HG03097 (cell line): ENCODE data around the gene ZNF69.
A peak's percentile ranks its signal among the peaks of the same experiment; 100 is the strongest.
"Not testable (repeated sequence)": the region's sequence is repeated elsewhere in the genome, so short reads cannot be mapped to it uniquely, and the experiment has no call there.

ENCODE experiments used
- ATAC-seq: cut with Tn5 transposase; IDR thresholded peaks from one replicate; pipeline ENCODE4 v1.9.1; 2021; ENCODE audit not compliant: unreplicated experiment, low FRiP score

The ZNF69 gene

DNA sequence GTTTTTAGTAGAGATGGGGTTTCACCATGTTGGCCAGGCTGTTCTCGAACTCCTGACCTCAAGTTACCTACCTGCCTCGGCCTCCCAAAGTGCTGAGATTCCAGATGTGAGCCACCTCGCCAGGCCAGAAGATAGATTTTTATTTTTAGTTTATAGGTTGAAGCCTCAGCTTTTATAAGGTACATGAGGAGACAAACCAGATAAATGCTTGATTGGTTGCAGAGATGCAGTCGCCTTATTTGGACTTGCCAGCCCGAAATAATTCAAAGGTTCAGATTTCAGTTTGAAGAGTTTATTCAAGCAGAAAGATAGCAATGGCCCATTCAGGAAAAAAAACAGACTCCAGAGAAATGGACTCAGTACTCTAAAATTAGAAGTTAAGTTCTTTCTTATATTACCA, 3.1 kb downstream of the ZNF69 start:
- no peak for ATAC-seq

DNA sequence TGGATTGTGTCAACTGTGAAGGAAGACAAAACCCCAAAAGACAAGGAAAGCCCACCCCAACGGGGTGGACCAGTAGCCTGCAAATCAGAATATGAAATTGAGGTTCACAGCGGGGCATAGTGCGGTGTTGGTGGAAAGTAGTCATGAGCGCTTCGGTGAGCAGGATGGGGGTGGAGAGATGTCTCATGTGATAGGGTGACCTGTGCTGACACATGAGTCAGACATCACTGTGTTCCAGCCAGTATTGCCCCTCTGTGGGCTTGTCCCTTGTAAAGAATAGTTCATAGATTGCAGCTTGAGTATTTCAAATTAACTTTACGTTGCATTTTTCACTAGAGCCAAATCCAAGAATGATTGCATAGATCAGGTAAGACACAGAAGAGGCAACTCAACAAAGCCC, 7.3 kb downstream of the ZNF69 start:
- ATAC-seq, result no peak

DNA sequence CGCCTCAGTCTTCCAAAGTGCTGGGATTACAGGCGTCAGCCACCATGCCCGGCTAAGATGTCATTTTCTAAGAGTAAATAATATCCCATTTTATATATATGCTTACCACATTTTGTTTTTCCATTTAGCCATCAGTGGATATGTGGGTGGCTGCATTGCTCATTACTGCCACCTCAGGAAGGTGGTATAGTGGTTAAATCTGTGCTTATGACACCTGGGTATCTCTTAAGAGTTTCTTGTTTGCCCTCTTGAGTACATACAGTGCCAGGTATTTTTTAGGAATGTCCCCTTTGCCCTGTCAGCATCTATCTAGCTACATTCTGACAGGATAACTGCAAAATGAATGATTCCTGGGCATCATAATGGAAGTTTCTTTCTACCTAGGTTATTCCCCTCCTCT, 14.6 kb downstream of the ZNF69 start:
- ATAC-seq, result no peak

DNA sequence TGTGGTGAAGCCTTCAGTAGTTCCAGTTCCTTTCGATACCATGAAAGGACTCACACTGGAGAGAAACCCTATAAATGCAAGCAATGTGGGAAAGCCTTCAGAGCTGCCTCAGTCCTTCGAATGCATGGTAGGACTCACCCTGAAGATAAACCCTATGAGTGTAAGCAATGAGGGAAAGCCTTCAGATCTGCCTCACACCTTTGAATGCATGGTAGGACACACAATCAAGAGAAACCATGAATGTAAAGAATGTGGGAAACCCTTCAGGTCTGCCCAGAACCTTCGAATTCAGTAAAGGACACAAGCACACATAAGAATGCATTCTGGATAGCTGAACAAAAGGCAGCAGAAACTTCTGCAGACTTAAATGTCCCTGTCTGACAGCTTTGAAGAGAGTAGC, 18.3 kb downstream of the ZNF69 start:
- no peak for ATAC-seq

DNA sequence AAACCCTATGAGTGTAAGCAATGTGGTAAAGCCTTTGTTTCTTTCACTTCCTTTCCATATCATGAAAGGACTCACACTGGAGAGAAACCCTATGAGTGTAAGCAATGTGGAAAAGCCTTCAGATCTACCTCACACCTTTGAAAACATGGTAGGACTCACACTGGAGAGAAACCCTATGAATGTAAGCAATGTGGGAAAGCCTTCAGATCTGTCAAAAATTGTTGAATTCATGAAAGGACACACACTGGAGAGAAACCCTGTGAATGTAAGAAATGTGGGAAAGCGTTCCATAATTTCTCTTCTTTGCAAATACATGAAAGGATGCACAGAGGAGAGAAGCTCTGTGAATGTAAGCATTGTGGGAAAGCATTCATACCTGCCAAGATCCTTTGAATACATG, 24.4 kb downstream of the ZNF69 start:
- not testable (repeated sequence) for ATAC-seq

DNA sequence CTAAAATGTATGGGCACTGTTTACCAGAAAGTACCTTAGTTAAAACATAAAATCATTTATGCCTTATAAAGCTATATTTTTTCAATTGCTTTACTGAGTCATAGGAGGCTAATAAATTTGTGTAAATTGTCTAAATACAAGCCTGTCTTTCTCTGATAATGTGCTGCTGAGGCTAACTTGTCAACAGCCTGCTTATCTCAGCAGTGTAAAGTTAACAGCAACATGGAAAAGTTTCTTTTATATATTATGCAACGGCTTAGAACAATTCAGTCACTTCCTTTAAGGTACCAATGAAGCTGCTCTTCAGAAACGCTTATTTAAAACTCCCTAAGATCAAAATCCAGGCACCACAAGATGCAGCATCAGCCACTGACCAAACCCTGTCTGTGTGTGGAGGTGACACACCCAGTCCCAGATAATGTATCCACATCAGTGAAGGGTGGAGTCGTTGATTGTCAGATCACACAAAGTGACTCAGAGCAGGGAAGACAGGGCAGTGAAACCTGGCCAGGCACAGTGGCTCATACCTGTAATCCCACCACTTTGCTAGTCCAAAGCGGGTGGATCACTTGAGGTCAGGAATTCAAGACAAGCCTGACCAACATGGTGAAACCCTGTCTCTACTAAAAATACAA, 27.0 kb downstream of the ZNF69 start:
- ATAC-seq, result not testable (repeated sequence)

DNA sequence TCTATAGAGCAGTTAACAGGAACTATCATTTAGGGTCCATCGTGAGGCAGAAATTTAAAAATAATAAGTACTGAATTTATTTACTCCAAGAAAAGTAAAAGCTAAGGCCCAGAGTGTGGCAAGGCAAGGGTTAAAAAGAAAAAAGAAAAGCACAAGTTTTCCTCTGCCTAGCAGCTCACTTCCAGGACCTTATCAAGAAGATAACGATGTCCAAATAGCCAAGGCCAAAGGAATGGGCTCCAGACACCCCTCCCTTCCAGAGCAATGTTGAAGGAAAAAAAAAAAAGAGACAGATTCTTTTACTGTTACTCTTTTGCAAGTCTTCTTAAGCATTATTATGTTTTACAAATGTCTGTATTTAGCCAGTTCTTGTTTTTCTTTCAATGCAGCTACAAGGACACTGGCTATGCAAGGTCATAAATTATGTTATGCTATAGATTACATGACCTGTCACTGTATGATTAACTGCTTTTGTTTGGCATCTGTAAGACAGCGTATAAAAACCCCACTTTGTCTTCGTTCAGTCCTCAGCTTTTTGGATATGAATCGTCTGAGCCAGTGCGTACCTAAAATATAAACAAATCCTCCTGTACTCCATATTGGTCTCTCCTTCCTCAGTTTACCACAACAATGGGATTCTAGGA, 34.4 kb downstream of the ZNF69 start:
- no peak for ATAC-seq

DNA sequence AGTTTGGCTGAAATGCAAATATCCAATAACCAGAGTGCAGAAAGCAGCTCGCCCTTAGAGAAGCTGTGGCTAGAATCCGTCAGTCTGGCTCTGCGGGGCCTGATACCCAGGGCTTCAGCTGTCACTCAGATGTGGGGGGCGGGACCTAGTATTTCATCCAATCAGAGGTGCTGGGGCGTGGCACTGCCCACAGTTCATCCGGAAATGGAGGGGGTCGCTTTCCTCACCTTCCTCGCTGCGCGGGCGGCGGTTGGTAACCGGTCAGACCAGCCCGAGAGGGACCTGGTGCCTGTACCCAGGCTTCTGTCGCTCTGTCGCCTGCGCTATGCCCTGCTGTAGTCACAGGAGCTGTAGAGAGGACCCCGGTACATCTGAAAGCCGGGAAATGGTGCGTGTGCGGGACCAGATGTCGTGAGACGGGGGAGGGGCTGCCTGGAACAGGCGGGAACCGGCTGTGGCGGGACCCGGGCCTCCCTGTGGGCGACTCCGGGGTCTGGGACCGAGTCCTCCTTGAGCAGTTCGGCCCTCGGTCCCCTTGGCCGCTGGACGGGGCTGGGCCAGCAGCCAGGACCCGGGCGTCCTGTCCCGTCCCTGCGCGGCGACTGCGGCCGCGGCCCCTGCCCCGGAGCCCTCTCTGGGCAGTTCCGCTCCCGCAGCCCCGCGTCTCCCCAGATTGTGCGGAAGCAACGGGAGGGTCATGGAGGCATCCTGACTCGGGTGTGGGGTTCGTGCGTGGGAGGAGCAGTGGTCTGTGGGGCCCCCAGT, 37.5 kb downstream of the ZNF69 start, which contains the start of gene ZNF700:
ZNF700 (plus strand) TSS at position 222 of the 765 bp plus-strand sequence; CDS start at position 326, 104 bp downstream.
- peak; percentile 63 for ATAC-seq

DNA sequence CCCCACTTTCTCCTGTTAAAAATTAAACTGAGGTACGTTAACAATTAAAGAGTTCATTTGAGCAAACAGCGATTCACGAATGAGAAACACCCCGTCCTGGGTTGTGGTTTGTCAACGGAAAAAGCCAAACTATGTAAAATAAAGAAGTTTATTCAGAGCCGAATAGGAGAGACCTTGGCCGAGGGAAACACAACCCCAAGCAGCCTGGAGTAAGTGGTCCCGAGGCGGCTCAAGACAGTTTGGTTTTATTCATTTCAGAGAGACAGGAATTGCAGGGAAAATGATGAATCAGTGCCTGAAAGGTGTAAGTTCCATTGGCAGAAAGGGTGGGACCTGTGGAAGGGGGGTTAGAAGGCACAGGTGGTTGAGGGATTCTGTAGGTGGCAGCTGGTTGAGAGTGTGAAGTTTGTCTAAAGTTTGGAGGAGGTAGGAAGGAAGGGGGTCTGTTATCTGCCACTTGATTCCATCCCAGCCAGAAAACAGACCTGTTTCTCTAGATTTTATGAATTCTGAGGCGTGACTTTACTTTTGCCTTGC, 38.1 kb downstream of the ZNF69 start:
- not testable (repeated sequence) for ATAC-seq

DNA sequence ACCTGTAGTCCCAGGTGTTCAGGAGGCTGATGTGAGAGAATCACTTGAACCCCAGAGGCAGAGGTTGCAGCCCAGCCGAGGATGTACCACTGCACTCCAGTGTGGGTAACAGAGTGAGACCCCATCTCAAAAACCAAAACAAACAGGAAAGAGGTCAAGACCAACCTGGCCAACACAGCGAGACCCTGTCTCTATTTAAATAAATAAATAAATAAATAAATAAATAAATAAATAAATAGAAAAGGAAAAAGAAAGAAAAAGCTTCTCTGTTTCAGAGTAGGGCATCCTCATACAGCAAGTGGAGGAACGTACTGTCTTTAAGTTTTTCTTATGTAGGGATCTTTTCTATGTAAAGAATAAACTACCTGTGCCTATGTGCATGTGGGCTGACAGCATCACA, 39.6 kb downstream of the ZNF69 start:
- no peak for ATAC-seq

DNA sequence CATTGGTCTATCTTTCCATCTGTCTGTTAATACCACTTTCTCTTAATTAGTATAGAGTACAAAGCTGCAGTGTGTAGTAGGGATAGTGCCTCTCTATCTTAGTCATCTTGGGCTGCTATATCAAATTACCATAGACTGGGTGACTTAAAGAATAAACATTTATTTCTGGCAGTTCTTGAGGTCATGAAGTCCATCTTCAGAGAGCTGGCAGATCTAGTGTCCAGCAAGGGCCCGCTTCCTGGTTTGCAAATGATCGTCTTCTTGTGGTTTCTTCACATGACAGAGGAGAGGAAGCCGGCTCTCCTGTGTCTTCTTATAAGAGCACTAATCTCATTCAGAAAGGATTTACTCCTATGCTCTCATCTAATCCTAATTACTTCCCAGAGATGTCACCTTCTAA, 43.5 kb downstream of the ZNF69 start:
- no peak for ATAC-seq

DNA sequence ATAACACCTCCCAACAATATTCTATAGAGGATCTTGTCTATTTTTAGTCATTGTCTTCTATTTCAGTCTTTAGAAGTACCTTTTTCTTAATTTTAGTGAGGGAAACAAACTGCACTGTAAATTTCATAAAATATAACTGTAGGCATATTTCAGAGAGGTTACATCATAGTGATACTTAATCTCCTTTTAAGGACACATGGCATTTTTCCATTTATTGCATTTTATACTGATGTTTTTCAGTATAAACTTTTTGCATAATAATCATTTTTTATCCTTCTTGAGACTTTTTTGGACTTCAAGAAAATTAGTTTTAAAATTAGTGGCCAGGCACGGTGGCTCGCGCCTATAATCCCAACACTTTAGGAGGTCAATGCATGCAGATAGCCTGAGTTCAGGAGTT, 43.9 kb downstream of the ZNF69 start:
- no peak for ATAC-seq

DNA sequence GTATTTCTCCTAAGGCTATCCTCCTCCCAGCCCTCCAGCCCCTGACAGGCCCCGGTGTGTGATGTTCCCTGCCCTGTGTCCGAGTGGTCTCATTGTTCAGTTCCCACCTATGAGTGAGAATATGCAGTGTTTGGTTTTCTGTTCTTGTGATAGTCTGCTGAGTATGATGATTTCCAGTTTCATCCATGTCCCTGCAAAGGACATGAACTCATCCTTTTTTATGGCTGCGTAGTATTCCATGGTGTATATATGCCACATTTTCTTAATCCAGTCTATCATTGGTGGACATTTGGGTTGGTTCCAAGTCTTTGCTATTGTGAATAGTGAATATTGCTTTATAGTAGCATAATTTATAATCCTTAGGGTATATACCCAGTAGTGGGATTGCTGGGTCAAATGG, 48.2 kb downstream of the ZNF69 start:
- not testable (repeated sequence) for ATAC-seq

DNA sequence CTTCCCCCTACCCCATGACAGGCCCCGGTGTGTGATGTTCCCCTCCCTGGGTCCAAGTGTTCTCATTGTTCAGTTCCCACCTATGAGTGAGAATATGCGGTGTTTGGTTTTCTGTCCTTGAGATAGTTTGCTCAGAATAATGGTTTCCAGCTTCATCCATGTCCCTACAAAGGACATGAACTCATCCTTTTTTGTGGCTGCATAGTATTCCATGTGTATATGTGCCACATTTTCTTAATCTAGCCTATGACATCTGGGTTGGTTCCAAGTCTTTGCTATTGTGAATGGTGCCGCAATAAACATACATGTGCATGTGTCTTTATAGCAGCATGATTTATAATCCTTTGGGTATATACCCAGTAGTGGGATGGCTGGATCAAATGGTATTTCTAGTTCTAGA, 50.8 kb downstream of the ZNF69 start:
- ATAC-seq, result not testable (repeated sequence)

DNA sequence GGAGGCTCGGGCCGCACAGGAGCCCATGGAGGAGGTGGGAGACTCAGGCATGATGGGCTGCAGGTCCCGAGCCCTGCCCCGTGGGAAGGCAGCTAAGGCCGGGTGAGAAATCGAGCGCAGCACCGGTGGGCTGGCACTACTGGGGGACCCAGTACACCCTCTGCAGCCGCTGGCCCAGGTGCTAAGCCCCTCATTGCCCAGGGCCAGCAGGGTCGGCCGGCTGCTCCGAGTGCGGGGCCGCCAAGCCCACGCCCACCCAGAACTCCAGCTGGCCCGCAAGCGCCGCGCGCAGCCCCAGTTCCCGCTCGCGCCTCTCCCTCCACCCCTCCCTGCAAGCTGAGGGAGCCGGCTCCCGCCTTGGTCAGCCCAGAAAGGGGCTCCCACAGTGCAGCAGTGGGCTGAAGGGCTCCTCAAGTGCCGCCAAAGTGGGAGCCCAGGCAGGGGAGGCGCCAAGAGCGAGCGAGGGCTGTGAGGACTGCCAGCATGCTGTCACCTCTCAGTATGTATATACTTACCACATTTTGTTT, 53.8 kb downstream of the ZNF69 start:
- ATAC-seq, result not testable (repeated sequence)

DNA sequence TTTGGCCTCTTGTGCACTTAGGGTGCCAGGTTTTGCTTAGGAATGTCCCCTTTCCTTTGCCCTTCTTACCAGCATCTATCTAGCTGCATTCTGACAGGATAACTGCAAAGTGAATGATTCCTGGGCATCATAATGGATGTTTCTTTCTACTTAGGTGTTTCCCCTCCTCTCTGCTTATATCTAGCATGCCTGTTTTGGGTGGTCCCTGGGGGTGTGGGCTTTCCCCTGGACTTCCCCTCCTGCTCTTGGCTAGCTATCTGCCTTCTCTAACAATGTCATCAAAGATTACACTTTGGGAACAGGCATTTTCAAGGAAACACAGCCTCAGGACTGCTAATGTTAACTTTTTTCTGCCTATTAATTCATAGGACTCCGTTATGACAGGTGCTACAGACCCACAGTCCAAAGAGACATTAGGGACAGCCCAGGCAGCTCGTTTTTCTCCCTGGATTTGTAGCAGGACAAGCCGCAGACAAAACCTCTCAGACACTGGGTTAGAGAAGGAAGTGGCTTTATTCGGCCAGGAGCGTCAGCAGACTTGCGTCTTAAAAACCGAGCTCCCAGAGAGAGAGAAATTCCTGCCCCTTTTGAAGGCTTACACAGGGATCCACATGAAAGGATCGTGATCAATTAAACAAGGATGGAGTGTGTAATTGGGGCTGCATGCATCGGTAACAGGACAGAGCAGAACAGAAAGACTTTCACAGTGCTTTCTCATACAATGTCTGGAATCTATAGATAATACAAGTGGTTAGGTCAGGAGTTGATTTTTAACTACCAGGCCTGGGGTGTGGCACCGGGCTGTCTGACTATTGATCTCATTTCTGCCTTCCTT, 54.6 kb downstream of the ZNF69 start:
- ATAC-seq, result no peak

DNA sequence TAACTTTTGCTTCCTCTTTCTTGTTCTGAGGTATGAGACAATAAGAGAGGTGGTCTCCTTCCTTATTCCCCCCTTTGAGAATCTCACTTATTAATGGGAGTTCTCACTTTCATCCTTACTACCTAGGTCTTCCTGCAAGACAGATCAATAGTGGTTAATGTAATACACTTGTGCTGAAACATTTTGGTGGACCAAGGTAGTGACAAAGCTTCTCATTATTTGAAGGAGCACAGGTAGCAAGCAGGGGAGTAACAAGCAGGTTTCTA, 55.2 kb downstream of the ZNF69 start:
- no peak for ATAC-seq

DNA sequence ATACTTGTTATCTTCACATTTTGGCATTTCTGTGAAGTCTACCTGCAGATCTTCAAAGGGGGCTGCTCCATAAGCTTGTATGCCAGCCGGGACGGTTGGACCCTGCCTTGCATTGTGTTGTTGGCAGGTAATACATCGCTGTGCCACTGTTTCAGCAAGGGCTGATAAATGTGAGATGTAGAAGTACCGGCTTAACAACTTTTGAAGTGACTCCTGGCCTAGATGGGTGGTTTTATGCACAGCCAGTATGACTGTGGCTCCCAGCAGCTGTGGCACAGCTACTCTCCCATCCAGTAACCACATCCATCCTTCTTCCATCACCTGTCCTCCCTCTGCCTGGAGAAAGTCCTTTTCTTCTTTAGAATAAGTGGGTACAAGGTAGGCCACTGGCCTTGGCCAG, 57.1 kb downstream of the ZNF69 start:
- no peak for ATAC-seq

DNA sequence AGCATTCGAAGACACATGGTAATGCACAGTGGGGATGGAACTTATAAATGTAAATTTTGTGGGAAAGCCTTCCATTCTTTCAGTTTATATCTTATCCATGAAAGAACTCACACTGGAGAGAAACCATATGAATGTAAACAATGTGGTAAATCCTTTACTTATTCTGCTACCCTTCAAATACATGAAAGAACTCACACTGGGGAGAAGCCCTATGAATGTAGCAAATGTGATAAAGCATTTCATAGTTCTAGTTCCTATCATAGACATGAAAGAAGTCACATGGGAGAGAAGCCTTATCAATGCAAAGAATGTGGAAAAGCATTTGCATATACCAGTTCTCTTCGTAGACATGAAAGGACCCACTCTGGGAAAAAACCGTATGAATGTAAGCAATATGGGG, 61.1 kb downstream of the ZNF69 start:
- ATAC-seq, result no peak

DNA sequence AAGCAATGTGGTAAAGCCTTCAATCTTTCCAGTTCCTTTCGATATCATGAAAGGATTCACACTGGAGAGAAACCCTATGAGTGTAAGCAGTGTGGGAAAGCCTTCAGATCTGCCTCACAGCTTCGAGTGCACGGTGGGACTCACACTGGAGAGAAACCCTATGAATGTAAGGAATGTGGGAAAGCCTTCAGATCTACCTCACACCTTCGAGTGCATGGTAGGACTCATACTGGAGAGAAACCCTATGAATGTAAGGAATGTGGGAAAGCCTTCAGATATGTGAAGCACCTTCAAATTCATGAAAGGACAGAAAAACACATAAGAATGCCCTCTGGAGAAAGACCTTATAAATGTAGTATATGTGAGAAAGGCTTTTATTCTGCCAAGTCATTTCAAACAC, 61.6 kb downstream of the ZNF69 start:
- ATAC-seq, result no peak
